SU-DHL-6 (cell line): Measurements from ENCODE around the gene ZNF74.

Experiments
- EZH2phosphoT487 ChIP-seq: fragments of 200-600 bp; sonication (generic), shearing (Covaris generic); conservative IDR thresholded peaks from 2 replicates; pipeline ENCODE4 v1.6.1; 2018; ENCODE audit warnings: mild to moderate bottlenecking, antibody characterized with exemption, low read length, moderate library complexity, mixed read lengths
- TF ChIP-seq, protein P1 (sequence below): fragments of 200-600 bp; sonication (generic); IDR thresholded peaks from one replicate; pipeline ENCODE4 v1.5.1; 2017; ENCODE audit warnings: antibody characterized with exemption, mild to moderate bottlenecking, low read length, moderate library complexity; ENCODE audit not compliant: insufficient read depth, poor library complexity, severe bottlenecking

DNA sequence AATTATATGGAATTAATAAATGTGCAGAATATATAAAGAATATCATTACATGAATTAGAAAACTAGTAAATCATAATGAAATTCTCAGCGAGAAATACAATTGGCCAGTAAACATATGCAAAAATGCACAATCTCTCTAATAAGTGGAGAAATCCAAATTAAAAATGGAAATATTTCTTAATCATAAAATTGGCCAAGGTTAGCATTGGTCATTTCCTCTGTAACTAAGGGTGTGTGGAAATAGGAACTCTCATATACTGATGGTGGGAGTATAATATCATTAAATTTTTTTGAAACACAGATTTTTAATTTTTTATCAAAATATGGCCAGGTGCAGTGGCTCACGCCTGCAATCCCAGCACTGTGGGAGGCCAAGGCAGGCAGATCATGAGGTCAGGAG lies 7.6 kb upstream of the ZNF74 start:
- TF ChIP-seq, protein P1, sequence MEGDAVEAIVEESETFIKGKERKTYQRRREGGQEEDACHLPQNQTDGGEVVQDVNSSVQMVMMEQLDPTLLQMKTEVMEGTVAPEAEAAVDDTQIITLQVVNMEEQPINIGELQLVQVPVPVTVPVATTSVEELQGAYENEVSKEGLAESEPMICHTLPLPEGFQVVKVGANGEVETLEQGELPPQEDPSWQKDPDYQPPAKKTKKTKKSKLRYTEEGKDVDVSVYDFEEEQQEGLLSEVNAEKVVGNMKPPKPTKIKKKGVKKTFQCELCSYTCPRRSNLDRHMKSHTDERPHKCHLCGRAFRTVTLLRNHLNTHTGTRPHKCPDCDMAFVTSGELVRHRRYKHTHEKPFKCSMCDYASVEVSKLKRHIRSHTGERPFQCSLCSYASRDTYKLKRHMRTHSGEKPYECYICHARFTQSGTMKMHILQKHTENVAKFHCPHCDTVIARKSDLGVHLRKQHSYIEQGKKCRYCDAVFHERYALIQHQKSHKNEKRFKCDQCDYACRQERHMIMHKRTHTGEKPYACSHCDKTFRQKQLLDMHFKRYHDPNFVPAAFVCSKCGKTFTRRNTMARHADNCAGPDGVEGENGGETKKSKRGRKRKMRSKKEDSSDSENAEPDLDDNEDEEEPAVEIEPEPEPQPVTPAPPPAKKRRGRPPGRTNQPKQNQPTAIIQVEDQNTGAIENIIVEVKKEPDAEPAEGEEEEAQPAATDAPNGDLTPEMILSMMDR = no peak
- no peak for TF ChIP-seq EZH2phosphoT487
